Liver (tissue), 3 donors: ENCODE data around the gene ZPBP2.
"Not testable (repeated sequence)": the region's sequence is repeated elsewhere in the genome, so short reads cannot be mapped to it uniquely, and the experiment has no call there.

Experiments
- ATF3 ChIP-seq: IDR thresholded peaks from 2 replicates; pipeline ENCODE4 v1.6.1; 2016; ENCODE audit warnings: antibody characterized with exemption
- CTCF ChIP-seq: fragments of 150-350 bp; IDR thresholded peaks from 2 replicates; pipeline ENCODE4 v1.5.1; 2017; ENCODE audit warnings: improper control_type of control experiment, low read depth, low read length; ENCODE audit not compliant: missing input control
- EGR1 ChIP-seq, 2 donors: IDR thresholded peaks; 2 replicates each; pipeline ENCODE4 v1.6.1; 2016 to 2018; ENCODE audit warnings: antibody characterized with exemption in 2 of 2, low read depth in 2 of 2
- FOXA1 ChIP-seq: IDR thresholded peaks from 2 replicates; pipeline ENCODE4 v1.6.1; 2016; ENCODE audit warnings: antibody characterized with exemption
- GABPA ChIP-seq, 2 donors: IDR thresholded peaks in 1 of 2; conservative IDR thresholded peaks in 1 of 2; 2 replicates each; pipeline ENCODE4 v1.6.1; 2016; ENCODE audit warnings: antibody characterized with exemption in 2 of 2, mild to moderate bottlenecking in 1 of 2, moderate library complexity in 1 of 2
- JUND ChIP-seq, 2 donors: IDR thresholded peaks; 2 replicates each; pipeline ENCODE4 v1.6.1; 2016; ENCODE audit warnings: antibody characterized with exemption in 2 of 2
- MAX ChIP-seq: IDR thresholded peaks from 2 replicates; pipeline ENCODE4 v1.6.1; 2016; ENCODE audit warnings: antibody characterized with exemption
- NR2F2 ChIP-seq: IDR thresholded peaks from 2 replicates; pipeline ENCODE4 v1.6.1; 2016; ENCODE audit warnings: antibody characterized with exemption
- RAD21 ChIP-seq, 2 donors: IDR thresholded peaks; 2 replicates each; pipeline ENCODE4 v1.6.1; 2016; ENCODE audit warnings: antibody characterized with exemption in 2 of 2, mild to moderate bottlenecking in 2 of 2
- REST ChIP-seq: IDR thresholded peaks from 2 replicates; pipeline ENCODE4 v1.6.1; 2016; ENCODE audit warnings: antibody characterized with exemption, mild to moderate bottlenecking
- SP1 ChIP-seq: IDR thresholded peaks from 2 replicates; pipeline ENCODE4 v1.6.1; 2018; ENCODE audit warnings: antibody characterized with exemption, mild to moderate bottlenecking
- TAF1 ChIP-seq: conservative IDR thresholded peaks from 2 replicates; pipeline ENCODE4 v1.6.1; 2016; ENCODE audit warnings: antibody characterized with exemption, mild to moderate bottlenecking
- YY1 ChIP-seq: IDR thresholded peaks from 2 replicates; pipeline ENCODE4 v1.6.1; 2016; ENCODE audit warnings: antibody characterized with exemption, mild to moderate bottlenecking
- ZBTB33 ChIP-seq: IDR thresholded peaks from 2 replicates; pipeline ENCODE4 v1.6.1; 2016; ENCODE audit warnings: antibody characterized with exemption
- donor health status: healthy.
- donor health status: healthy.

- TF ChIP-seq MAX; CTCF; GABPA (IDR thresholded peaks at IDR 0.05 in 1 of 2, conservative IDR thresholded peaks at IDR 0.05 in 1 of 2); REST; ATF3; NR2F2; TAF1; JUND (IDR thresholded peaks at IDR 0.05); SP1; FOXA1; YY1; ZBTB33; EGR1 (IDR thresholded peaks at IDR 0.05; ENCODE audit: low read depth in 2 of 2); RAD21 (IDR thresholded peaks at IDR 0.05): not testable (repeated sequence)
Measured at GRCh38 chr17:39886102-39886501, 18.1 kb downstream of the ZPBP2 start.
